ENCODE results near the gene DNAH7.

DNAH7 gene

GRCh38 chr2:195735347-195735746 lies 333.3 kb downstream of the DNAH7 start:
- DNase-seq, result no peak
- no peaks in the 10 kb centered on the region for H3K4me1 Mint-ChIP-seq (ENCODE audit: low read depth)
- no peaks in the 10 kb centered on the region for H3K27me3 Mint-ChIP-seq
- H3K36me3 Mint-ChIP-seq (ENCODE audit: low read depth), result peaks cover 84% of the 10 kb centered on the region
- no peak overlapping the region for H3K4me3 Mint-ChIP-seq
- no peak overlapping the region for H3K27ac Mint-ChIP-seq
- no peaks in the 10 kb centered on the region for H3K9me3 Mint-ChIP-seq

DNA sequence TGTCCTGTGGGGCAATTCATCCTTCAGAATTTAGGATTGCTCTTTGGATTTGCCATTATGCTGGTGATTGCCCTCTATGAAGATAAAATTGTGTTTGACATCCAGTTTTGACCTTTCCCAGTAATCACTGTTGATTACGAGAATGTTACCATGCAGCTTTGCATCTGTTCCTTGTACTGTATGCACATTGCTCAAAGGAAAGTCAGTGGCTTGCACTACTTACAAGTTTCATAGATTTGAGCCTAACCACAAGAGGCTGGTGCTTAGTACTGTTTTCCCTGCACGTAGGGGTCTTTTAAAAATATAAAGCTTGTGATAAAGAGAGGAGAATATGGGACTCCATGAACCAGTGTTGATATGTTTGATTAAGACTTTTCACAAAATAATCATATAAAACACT lies 333.7 kb downstream of the DNAH7 start:
- Mint-ChIP-seq H3K4me1 (ENCODE audit: low read depth) (no peaks in the 10 kb centered on the region), H3K36me3 (ENCODE audit: low read depth) (peaks cover 85% of the 10 kb centered on the region), H3K9me3 (no peaks in the 10 kb centered on the region), H3K27ac (no peak overlapping the region), H3K27me3 (no peaks in the 10 kb centered on the region), H3K4me3 (no peak overlapping the region)
- DNase-seq, result no peak

- Mint-ChIP-seq H3K4me1 (ENCODE audit: low read depth) (no peaks in the 10 kb centered on the region), H3K27ac (no peak overlapping the region), H3K9me3 (no peaks in the 10 kb centered on the region), H3K4me3 (no peak overlapping the region), H3K27me3 (no peaks in the 10 kb centered on the region), H3K36me3 (ENCODE audit: low read depth) (peaks cover 83% of the 10 kb centered on the region)
- no peak for DNase-seq
These were observed 334.2 kb downstream of the DNAH7 start for GRCh38 chr2:195734395-195734794.

DNA sequence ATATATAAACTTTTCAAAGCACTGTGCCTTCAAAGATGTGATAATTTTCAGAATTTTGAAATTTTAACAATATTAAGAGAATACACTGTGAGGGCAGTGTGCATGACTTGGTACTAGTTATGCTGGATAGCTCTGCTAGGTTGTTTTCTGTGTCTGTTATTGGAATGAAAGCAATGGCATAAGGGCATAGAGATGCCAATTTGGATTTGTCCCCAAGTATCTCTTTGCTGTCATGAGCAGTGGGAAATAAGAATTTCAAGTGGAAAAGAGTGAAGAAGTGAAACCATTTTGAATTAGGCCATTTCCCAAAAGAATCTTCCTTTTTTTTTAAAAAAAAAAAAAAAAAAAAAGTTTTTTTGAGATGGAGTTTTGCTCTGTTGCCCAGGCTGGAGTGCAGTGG lies 334.8 kb downstream of the DNAH7 start:
- Mint-ChIP-seq H3K4me1 (ENCODE audit: low read depth) (no peaks in the 10 kb centered on the region), H3K9me3 (no peaks in the 10 kb centered on the region), H3K27me3 (no peaks in the 10 kb centered on the region), H3K27ac (no peak overlapping the region), H3K36me3 (ENCODE audit: low read depth) (peaks cover 83% of the 10 kb centered on the region), H3K4me3 (no peak overlapping the region)
- DNase-seq, result no peak

- H3K4me1 Mint-ChIP-seq (ENCODE audit: low read depth), result no peaks in the 10 kb centered on the region
- H3K27me3 Mint-ChIP-seq, result no peaks in the 10 kb centered on the region
- peaks cover 82% of the 10 kb centered on the region for H3K36me3 Mint-ChIP-seq (ENCODE audit: low read depth)
- DNase-seq, result no peak
- H3K4me3 Mint-ChIP-seq, result no peak overlapping the region
- H3K9me3 Mint-ChIP-seq, result no peaks in the 10 kb centered on the region
- H3K27ac Mint-ChIP-seq, result no peak overlapping the region
These were observed 336.1 kb downstream of the DNAH7 start for GRCh38 chr2:195732574-195732973.

- H3K9me3 Mint-ChIP-seq, result no peaks in the 10 kb centered on the region
- H3K27me3 Mint-ChIP-seq, result no peaks in the 10 kb centered on the region
- H3K4me3 Mint-ChIP-seq, result no peak overlapping the region
- H3K27ac Mint-ChIP-seq, result no peak overlapping the region
- H3K4me1 Mint-ChIP-seq (ENCODE audit: low read depth), result no peaks in the 10 kb centered on the region
- no peak for DNase-seq
- peaks cover 77% of the 10 kb centered on the region for H3K36me3 Mint-ChIP-seq (ENCODE audit: low read depth)
These were observed 337.7 kb downstream of the DNAH7 start for GRCh38 chr2:195730912-195731311.

- H3K9me3 Mint-ChIP-seq, result no peaks in the 10 kb centered on the region
- peaks cover 82% of the 10 kb centered on the region for H3K36me3 Mint-ChIP-seq (ENCODE audit: low read depth)
- DNase-seq, result no peak
- no peaks in the 10 kb centered on the region for H3K4me1 Mint-ChIP-seq (ENCODE audit: low read depth)
- no peak overlapping the region for H3K27ac Mint-ChIP-seq
- no peak overlapping the region for H3K4me3 Mint-ChIP-seq
- no peaks in the 10 kb centered on the region for H3K27me3 Mint-ChIP-seq
These were observed 341.5 kb downstream of the DNAH7 start for GRCh38 chr2:195727106-195727505.

GRCh38 chr2:195722075-195722474 lies 346.6 kb downstream of the DNAH7 start:
- Mint-ChIP-seq H3K4me1 (ENCODE audit: low read depth) (peaks cover 1% of the 10 kb centered on the region), H3K36me3 (ENCODE audit: low read depth) (peaks cover 78% of the 10 kb centered on the region), H3K4me3 (no peak overlapping the region), H3K27ac (no peak overlapping the region), H3K9me3 (no peaks in the 10 kb centered on the region), H3K27me3 (no peaks in the 10 kb centered on the region)
- no peak for DNase-seq

DNA sequence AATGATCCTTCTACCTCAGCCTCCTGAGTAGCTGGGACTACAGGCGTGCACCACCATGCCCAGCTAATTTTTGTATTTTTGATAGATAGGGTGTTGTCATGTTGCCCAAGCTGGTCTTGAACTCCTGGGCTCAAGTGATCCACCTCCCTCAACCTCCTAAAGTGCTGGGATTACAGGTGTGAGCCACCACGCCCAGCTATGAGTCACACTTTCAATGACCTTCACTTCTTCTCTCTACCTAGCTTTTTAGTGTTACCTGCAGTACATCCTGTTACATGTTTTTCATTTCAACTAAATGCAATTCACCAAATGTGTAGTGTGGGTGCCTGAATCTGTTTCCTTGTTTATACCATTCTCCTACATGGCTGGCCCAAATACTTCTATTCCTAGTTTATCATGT lies 347.6 kb downstream of the DNAH7 start:
- Mint-ChIP-seq H3K27me3 (no peaks in the 10 kb centered on the region), H3K4me3 (no peak overlapping the region), H3K4me1 (ENCODE audit: low read depth) (peaks cover 1% of the 10 kb centered on the region), H3K9me3 (no peaks in the 10 kb centered on the region), H3K27ac (no peak overlapping the region), H3K36me3 (ENCODE audit: low read depth) (peaks cover 86% of the 10 kb centered on the region)
- no peak for DNase-seq

- no peak for DNase-seq
- H3K36me3 Mint-ChIP-seq (ENCODE audit: low read depth), result peaks cover 79% of the 10 kb centered on the region
- H3K4me3 Mint-ChIP-seq, result no peak overlapping the region
- H3K9me3 Mint-ChIP-seq, result no peaks in the 10 kb centered on the region
- no peaks in the 10 kb centered on the region for H3K27me3 Mint-ChIP-seq
- peaks cover 1% of the 10 kb centered on the region for H3K4me1 Mint-ChIP-seq (ENCODE audit: low read depth)
- no peak overlapping the region for H3K27ac Mint-ChIP-seq
These were observed 352.2 kb downstream of the DNAH7 start for GRCh38 chr2:195716466-195716865.

DNA sequence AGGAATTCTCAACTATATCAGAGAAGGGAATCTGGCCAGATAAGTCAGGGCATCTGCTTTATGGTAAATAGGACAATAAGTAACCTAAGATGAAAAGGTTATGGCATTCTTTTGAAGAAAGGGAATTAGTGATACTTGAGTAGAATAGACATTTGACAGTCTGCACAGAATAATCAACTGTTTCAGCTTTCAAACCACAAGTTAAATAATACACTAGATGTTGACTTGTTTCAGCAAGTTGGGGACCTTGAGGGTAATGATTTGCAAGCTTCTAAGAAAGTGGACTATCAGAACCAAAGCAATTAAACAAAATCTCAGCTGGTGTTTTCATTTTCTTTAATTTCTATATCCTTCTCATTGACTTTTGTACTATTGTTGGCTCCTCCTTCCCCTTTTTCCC lies 357.2 kb downstream of the DNAH7 start:
- Mint-ChIP-seq H3K27me3 (no peaks in the 10 kb centered on the region), H3K36me3 (ENCODE audit: low read depth) (peaks cover 71% of the 10 kb centered on the region), H3K4me1 (ENCODE audit: low read depth) (peaks cover 5% of the 10 kb centered on the region), H3K4me3 (no peak overlapping the region), H3K27ac (no peak overlapping the region), H3K9me3 (no peaks in the 10 kb centered on the region)
- no peak for DNase-seq

- Mint-ChIP-seq H3K4me3 (no peak overlapping the region), H3K36me3 (ENCODE audit: low read depth) (peaks cover 67% of the 10 kb centered on the region), H3K4me1 (ENCODE audit: low read depth) (peaks cover 5% of the 10 kb centered on the region), H3K27ac (no peak overlapping the region), H3K9me3 (no peaks in the 10 kb centered on the region), H3K27me3 (no peaks in the 10 kb centered on the region)
- no peak for DNase-seq
These were observed 358.5 kb downstream of the DNAH7 start for GRCh38 chr2:195709901-195710806.

DNA sequence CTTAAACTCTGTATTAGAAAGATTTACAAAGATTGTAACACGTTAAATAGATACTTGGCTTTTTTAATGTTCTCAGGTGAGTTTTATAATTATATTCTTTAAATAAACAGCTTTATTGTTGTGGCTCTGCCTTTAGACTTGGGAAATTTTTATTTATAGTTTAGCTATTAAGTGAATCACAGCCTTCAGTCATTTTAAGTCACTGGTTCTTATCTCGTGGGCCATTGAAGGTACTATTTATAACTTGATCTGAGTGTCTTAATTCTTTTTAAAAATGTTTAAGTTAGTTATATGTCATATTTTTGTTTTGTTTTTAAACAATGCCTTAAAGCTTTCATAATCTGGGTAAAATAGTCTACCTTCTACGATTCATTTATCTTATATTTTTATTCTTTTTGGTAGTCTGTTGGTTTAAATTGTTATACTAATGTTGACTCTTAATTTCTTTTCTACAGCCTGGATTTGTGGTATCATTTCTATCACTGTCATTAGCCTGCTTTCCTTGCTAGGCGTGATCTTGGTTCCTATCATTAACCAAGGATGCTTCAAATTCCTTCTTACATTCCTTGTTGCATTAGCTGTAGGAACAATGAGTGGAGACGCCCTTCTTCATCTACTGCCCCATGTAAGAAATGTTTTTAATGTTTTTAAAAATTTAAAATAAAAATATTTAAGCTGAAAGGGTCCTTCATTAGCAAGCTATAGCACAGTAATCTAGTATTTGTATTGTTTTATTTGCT lies 362.3 kb downstream of the DNAH7 start:
- no peak overlapping the region for H3K4me3 Mint-ChIP-seq
- H3K36me3 Mint-ChIP-seq (ENCODE audit: low read depth), result peaks cover 67% of the 10 kb centered on the region
- H3K27me3 Mint-ChIP-seq, result no peaks in the 10 kb centered on the region
- peaks cover 13% of the 10 kb centered on the region for H3K4me1 Mint-ChIP-seq (ENCODE audit: low read depth)
- H3K9me3 Mint-ChIP-seq, result no peaks in the 10 kb centered on the region
- H3K27ac Mint-ChIP-seq, result no peak overlapping the region
- DNase-seq, result no peak

DNA sequence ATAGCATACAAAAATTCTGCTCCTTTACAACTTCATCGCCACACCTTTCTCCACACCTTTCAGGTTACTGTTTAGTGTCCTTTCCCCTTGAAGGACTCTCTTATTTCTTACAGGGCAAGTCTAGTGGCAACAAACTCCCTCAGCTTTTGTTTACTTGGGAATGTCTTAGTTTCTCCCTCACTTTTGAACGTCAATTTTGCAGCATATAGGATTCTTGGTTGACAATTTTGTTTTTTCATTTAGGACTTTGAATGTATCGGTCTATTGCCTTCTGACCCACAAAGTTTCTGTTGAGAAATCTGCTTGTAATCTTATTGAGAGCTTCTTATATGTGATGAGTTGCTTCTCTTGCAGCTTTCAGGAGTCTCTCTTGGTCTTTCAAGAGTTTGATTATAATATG lies 368.2 kb downstream of the DNAH7 start:
- no peak for DNase-seq
- H3K4me1 Mint-ChIP-seq (ENCODE audit: low read depth), result peaks cover 24% of the 10 kb centered on the region
- H3K36me3 Mint-ChIP-seq (ENCODE audit: low read depth), result peaks cover 71% of the 10 kb centered on the region
- peaks cover 22% of the 10 kb centered on the region for H3K9me3 Mint-ChIP-seq
- H3K4me3 Mint-ChIP-seq, result no peak overlapping the region
- H3K27ac Mint-ChIP-seq, result no peak overlapping the region
- no peaks in the 10 kb centered on the region for H3K27me3 Mint-ChIP-seq

DNA sequence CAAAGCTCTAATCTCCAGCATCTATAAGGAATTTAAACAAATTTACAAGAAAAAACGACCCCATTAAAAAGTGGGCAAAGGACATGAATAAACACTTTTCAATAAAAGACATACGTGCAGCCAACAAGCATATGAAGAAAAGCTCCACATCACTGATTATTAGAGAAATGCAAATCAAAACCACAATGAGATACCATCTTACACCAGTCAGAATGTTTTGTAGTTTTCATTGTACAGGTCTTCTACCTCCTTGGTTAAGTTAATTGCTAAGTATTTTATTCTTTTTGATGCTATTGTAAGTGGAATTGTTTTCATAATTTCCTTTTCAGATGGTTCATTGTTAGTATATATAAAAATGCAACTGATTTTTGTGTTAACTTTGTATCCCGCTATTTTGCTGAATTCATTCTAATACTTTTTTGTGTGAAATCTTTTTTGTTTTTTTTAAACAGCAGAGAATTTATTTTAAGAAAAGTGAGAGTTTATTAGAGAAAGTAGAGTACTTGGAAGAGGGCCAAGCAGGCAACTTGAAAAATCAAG lies 370.9 kb downstream of the DNAH7 start:
- DNase-seq, result no peak
- Mint-ChIP-seq H3K27me3 (no peaks in the 10 kb centered on the region), H3K36me3 (ENCODE audit: low read depth) (peaks cover 79% of the 10 kb centered on the region), H3K4me1 (ENCODE audit: low read depth) (peaks cover 33% of the 10 kb centered on the region), H3K4me3 (no peak overlapping the region), H3K27ac (no peak overlapping the region), H3K9me3 (peaks cover 26% of the 10 kb centered on the region)
